Hindlimb muscle (tissue), 1 donor: ENCODE results near the gene RPL10. TPM values are rescaled to one million over a fixed set of nuclear protein-coding genes. Genes with fewer than 3 reads are reported as not detected.

Source experiments
- DNase-seq: peaks from one replicate; pipeline ENCODE4 v3.0.0-alpha.2; 2013
- polyA plus RNA-seq: library from polyadenylated mRNA; unstranded; fragments of 120-200 nt; gene quantifications from one replicate; pipeline ENCODE4 v1.2.1, GENCODE V29; 2013; ENCODE audit not compliant: insufficient read length

The RPL10 gene
- polyA plus RNA-seq, 1 donor, result 5,697 TPM

DNA sequence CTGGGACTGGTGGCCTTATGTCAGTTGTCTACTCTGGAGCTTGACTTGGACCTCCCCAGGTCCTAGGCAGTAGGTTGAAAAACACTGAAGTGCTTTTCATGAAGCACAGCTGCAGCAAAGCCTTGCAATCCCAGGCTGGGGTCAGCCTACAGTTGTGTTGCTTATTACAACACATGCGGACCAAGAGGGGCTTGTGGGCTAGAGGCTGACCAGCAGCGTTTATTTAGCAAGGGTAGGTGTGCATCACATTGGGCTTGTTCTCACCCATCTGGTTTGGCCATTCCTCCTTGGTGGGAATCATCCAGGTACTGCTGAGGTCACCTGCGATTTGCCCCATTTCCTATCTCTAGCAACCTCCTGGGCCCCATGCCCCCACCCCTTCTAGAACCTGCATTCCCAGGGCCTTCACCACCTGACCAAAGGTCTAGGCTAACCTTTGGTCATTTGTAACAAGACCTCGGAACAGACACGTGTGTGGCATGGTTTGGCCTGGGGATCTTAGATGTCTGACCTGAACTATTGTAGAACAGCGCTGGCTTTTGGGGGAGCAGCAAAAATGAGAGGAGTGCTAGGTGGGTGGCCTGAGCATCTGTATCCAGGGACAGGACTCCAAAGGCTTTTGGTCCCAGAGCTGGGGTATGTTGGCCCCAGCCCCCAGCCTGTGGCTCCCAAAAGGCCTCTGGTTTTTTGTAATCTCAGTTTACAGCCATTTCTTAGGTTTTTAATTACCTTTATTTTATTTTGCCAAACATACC, 3.0 kb downstream of the RPL10 start:
- DNase-seq, result no peak

DNA sequence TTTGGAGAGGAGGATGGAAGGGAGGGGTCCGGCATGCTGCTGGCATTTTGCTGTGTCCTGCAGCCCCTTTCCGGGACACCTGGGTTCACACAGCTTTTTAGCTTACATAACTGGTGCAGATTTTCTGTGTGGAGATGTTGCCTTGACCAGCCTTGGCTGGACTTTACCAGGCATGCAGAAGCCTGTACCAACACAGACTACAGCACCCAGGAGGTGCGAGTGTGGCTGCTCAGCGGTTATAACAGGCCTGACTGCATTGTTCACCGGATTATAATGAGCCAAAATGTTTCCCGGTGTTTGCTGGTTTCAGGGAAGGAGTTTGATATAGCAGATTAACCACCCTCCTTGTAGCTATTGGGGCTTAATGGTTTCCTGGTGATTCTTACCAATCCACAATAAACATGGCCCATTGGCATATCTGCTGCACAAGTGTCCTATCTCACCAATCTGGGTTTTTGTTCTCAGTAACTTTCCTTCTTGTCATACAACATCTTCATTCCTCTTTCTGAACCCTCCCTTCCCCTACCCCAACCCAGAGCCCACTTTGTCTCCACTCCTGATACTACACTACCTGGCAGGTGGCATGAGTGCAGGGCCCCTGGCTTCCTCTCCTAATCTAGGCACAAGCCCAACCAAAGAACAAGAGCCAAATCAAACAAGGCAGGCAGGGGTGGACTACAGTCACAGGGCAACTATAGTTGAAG, 3.9 kb downstream of the RPL10 start:
- DNase-seq, result no peak

DNA sequence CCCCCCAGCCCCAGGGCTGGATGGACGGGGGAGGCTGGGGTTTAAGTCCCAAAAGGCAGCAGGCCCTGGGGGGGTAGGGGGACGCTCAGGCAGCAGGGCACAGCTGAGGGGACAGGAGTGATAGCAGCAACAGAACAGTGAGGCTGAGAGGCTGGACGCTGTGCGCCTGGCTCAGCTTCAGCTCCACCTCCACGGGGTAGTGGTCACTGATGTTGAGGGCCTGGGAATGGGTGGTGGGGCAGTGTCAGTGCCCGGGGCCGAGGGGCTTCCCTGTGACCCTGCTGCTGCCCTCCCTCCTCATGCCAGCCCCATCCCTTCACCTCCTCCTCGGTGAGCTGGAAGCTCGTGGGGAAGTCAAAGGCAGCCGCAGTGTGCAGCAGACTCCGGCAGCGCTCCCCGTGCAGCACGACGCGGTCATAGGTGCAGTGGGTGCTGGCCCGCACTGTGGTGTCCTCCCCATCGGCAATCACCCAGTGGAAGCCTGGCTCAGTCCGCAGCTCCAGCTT, 4.5 kb downstream of the RPL10 start:
- no peak for DNase-seq

DNA sequence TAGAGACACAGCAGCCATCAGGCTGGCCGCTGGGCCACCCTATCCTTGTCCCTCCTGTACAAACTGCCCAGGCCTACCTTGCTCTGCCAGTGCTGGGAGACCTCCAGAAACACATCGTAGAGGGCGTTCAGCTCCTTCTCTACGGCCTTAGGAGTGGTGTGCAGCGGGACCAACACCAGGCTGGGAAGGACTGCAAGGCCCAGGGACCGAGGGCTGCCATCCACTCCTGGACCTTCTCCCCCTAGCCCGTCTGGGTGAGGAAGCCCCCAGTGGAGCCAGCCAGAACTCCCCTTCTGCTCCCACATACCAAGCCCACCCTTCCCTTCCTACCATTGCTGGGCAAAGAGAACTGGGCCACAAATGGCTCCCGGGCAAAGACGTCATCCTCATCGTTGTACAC, 5.0 kb downstream of the RPL10 start:
- no peak for DNase-seq

DNA sequence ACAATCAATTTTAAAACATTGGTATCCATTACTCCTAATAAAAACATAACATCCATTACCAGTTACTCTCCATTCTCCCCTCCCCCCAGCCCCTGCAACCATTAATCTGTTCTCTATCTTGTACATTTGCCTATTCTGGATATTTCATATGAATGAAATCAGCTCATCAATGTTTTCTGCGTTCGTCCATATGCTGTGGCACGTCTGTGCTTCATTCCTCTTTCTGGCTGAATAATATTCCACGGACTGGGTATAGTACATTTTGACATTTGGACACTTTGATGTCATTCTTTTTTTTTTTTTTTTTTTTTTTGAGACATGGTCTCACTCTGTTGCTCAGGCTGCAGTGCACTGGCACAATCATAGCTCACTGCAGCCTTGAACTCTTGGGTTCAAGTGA, 5.7 kb downstream of the RPL10 start:
- no peak for DNase-seq

DNA sequence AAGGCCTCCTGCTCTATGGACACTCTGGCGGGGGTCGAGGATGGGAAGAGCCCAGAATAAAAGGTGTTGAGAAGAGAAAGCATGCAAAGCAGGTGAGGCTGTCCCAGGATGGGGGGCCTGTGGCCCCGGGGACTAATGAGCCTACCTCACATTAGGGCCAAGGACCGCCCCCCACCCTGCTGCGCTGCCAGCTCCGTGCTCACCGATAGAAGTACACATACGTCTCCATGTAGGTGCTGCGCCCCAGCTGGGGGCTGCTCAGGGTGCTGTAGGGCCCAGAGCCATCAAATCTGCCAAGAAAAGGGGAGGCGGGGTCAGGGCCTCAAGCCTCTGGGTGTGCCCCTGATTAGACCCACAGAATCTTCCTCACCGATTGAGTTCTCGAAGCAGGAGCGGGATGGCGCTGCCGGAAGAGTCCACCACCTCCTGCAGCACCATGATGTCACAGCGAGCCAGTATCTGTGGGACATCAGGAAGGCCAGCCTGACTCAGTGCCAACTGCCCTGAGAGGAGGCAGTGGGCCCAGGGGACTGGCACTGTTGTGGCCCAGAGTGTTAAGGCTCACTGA, 6.5 kb downstream of the RPL10 start:
- DNase-seq, result no peak

DNA sequence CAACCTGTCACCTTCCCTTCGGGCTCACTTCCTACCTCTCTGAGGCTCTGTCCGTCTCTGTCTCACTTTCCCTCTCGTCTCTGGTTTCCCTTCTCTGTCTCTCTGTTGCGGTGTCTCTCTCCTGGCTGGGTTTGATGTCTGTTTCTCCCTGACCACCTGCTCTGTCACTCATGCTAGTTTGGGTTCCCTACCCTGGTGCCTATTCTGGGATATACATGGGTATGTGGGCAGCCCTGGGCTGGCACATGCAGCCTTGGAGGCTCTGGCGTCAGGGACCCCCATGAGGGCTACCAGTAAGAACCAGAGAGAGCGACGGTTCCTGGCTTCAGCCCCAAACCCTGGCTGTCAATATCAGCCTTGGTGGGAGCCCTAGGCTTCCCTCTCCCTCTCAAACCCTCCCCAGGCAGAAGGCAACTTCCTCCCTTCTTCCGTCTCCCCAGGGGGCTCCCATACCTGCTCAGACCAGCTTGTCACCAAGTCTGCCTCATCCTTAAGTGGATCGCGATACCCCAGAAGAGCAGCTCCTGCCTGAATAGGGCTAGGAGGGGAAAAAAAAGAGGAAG, 10.6 kb downstream of the RPL10 start:
- DNase-seq, result no peak

DNA sequence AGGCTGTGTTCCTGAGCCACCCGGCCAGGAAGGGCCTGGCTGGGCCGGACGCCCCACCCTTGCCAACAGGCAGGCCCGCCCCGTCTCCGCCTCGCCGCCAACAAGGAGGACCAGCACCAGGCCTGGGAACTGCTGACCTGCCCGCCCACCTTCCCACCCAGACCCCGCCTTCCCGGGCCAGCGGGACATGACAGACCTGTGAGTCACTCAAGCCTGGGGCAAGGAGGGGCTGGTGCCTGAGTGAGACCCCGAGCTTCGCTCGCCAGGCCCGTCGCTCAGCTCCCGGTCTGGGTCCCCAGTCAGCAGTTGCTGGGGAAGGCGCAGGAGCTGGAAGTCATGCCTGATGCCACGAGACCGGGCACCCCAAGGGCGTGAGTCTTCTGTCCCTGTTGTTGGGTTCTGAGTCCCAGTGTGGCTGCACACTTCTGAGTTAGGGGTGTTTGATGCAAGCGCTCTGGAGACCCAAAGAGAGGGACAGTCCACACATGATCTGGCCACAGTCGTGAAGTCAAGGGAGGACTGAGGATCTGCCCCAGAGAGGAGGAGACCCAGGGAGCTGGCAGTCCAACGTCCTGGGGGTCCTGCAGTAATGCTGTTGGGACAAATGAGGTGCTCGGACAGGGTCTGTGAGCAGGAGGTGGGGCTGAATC, 11.2 kb downstream of the RPL10 start, which contains the start of gene DNASE1L1:
Gene DNASE1L1 (minus strand): TSS at position 33 of the 650 bp plus-strand sequence. CDS start 3,686 bp downstream, outside the sequence.
- DNase-seq, result no peak

DNA sequence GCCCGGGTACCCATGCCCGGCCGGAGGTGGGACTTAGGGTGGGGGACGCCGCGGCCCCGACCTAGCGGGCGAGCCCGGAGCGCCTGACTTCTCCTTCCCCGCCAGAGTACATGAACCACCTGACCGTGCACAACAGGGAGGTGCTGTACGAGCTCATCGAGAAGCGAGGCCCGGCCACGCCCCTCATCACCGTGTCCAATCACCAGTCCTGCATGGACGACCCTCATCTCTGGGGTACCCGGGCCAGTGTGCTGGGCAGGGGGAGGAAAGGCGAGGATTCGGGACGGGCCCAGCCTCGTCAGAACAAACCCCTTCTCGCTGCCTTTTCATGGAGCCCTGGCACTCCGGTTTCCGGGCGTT, 13.8 kb downstream of the RPL10 start:
- peak; percentile 49 for DNase-seq

DNA sequence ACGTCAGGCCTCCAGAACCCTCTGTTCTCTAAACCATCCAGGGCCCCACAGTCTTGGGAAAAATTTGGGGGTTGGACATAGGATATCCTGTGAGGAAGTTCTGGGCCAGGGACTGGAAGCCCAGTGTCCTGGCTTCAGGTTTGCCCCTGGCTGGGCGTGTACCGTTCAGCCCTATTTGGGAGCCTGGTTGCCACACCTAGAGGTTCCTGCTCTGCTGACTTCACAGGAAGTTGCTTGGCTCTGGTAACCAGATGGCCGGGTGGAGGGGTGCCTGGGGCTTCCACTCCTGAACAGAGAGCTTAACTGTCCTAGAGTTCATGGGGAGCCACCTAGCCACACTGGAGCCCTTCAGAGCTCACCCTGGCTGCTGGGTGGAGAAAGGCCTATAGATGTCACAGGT, 14.3 kb downstream of the RPL10 start:
- no peak for DNase-seq

DNA sequence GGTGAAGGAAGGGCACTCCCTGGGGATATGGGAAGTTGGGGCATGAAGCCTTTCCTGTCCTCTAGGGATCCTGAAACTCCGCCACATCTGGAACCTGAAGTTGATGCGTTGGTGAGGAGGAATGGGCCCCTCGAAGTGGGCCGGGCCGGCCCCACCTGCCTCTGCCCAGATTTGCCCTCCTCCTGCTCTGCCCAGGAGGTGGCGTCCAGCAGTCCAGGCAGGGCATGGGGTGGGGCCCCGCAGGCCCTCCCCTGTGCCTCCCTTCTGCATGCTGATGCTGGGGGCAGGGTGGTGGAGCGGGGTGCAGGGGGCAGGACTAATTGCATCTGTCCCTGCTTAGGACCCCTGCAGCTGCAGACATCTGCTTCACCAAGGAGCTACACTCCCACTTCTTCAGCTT, 15.0 kb downstream of the RPL10 start:
- no peak for DNase-seq

DNA sequence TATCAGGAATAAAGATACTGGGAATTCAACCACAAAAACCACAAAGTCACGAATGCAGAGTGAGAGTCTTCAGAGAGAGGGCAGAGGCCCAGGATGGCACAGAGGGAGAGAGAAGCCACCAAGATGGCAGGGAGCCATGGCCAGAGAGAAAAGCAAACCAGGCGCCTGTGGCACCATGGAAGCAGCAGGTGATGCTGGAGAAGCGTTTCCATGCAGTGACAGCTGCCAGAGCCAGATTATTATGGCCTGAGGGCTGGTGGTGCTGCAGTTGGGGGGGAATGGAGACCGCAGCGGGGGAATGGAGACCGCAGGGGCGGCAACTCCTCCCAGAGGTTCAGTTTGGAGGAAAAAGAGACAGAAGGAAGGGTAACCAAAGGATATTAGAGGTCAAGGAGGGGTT, 19.0 kb downstream of the RPL10 start:
- DNase-seq, result no peak

DNA sequence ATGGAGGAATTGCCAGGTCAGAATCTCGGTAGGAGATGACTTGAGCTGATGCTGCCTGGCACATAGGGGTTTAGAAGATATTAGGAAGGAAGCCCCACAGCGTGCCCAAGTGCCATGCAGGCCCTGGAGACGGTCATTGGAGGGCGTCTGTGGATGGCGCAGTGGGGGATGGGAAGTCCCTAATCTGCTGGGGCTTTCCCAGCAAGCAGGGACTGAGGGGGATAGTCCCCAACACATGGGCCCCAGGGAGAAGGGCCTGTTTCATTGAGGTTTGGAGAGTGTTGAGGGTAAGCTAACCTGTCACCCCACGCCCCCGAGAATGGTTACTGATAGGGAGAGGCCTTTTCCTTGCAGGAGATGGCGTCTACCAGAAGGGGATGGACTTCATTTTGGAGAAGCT, 21.0 kb downstream of the RPL10 start:
- no peak for DNase-seq

DNA sequence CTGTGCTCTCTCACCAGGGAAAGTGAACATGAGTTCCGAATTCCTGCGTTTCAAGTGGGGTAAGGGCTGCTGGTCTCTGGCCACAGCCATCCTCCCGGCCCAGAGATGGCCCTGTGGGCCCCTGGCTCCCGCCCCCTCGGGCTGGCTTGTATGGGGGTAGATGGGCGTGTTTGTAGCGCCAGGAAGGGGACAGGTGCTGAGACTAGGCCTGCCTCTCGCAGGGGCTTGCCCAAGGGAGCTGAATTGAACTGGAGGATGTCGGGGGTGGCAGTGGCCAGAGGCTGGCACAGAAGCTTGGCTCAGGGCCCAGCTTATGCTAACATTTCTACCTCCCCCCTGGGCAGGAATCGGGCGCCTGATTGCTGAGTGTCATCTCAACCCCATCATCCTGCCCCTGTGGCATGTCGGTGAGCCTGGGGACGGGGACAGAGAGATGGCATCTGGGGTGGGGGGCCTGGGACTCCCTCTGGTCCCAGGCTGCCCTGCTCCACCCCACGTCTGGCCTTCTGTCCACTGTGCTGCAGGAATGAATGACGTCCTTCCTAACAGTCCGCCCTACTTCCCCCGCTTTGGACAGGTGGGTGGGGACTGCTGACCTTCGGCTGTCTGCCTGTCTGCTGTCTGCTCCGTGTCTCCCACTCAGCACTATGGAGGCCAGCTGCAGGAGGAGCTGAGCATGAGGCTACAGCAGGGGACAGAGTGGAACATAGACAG, 21.7 kb downstream of the RPL10 start:
- no peak for DNase-seq

DNA sequence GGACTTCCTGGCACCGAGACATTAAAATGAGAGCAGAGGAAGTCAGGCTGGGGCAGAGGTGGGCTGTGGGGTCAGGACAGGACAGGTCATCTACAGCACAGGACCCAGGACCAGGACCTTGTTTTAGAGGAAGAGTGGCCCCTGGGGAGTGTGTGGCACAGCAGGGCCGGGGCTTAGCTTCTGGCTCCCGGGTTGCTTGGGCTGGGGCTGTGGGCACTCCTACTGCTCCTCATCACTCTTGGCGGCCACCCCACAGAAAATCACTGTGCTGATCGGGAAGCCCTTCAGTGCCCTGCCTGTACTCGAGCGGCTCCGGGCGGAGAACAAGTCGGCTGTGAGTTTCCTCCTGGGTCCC, 22.2 kb downstream of the RPL10 start:
- no peak for DNase-seq

DNA sequence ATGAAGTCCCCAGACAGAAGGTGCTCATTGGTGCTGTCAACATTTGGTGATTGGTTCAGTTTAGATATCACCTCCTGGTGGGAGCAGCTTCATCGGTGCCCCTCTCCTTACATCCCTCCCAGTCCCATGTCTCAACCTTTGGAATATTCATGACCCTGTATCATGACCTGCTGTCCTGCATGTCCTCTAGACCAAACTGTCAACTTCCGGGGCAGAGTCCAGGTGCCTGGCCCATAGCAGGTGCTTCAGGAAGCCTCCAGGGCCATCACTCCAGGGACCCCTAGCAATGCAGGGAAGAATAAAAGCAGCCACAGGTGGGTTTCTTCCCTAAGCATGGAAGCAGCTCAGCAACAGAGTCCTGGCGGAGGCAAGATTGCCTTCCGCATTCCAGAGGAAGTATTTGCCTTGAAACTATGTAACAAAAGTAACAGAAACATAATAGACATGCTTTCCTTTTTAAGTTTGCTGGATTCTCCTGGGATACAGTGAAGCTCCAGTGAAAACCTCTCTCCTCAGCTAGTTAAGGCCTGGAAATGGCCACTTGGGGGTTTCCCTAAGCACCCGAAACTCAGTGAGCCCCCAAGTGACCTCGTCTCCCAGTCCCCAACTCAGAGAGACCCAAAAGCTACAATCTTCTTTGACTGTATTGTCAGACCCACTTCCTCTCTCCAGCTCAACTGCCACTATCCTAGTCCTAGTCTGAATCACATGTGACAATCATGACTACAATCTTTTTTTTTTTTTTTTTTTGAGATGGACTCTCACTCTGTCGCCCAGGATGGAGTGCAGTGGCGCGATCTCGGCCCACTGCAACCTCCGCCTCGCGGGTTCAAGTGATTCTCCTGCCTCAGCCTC, 29.0 kb downstream of the RPL10 start:
- DNase-seq, result no peak

DNA sequence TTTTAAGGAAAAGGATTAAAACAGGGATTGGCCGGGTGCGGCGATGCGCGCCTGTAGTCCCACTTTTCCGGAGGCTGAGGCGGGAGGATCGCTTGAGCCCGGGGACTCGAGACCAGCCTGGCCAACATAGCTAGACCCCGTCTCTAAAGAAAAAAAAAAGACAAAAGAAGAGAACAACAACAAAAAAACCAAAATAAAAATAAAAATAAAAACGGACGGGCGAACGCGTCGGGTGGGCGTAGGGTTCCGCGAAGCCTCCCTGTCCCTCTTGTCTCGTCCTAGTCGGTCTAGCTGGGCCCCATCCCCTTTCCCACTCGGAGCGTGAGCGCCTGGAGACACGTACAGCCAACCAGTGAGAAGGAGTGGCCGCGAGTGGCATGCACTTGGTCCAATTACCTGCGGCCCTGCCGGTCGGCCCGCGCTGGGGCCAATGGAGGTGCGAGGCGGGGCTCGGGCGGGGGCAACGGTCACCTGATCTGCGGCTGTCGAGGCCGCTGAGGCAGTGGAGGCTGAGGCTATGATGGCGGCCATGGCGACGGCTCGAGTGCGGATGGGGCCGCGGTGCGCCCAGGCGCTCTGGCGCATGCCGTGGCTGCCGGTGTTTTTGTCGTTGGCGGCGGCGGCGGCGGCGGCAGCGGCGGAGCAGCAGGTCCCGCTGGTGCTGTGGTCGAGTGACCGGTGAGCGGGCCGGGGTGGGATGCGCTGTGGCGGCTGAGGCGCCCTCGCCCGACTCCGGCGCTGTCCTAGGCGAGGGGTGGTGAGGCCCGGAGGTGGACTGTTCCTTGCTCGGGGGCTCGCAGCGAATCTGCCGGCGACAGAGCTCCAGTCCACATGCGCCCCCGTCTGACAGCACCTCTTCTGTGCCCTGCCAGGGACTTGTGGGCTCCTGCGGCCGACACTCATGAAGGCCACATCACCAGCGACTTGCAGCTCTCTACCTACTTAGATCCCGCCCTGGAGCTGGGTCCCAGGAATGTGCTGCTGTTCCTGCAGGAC, 30.3 kb downstream of the RPL10 start, which contains the start of gene ATP6AP1:
Gene ATP6AP1 (plus strand): TSS at position 502 of the 996 bp plus-strand sequence. CDS start 16 bp downstream, at position 518.
- peak; percentile 92 for DNase-seq

DNA sequence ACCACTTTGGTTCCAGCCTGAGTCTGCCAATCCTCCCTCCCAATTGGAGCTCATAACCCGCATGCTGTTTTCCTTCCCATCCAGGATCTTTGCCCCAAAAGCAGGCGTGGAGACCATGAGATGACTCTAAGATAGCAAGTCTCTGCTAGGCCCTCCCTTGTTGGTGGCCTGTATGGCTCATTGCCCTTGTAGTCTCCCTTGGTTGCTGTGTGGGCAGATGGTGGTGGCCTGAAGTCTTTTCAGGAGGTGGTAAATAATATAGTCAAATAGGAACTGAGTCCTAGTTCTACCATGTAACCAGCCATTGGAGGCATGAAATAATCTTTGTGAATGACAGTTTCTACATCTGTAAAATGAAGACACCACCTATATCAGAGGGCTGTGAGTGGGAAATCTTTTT, 31.5 kb downstream of the RPL10 start:
- DNase-seq, result no peak

DNA sequence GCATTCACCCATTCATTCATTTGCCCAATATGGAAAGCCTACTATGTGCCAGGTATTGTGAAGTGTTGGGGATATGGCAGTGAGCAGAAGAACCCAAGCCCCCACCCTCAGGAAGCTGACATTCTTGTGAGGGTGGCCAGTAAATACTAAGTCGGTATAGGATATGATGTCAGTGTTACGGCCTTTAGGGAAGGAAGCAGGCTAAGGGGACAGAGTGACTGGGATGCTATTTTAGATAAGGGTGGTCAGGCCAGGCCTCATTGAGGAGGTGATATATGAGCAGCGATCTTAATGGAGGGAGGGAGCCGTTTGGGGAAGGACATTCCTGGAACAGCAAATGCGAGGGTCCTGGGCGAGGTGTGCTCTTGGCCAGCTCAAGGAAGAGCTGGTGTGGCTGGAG, 32.3 kb downstream of the RPL10 start:
- no peak for DNase-seq

DNA sequence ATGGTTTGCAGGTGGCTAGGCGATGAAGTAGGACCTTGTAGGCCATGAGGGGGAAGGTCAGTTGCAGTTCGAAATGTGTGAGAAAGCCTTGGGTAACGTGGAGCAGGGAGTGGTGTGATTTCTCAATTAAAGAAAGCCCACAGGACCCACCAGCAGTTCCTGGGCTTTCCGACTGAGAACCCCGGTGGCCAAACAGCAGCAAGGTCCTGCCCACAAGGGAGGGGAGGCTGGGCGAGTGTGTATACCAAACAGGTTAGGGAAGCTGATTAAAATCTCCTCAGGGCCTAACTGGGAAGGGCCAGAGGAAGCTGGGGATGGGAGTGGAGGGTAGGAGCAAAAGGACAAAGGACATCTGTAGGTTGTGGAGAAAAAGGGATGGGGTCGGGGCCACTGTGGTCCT, 32.7 kb downstream of the RPL10 start:
- DNase-seq, result no peak
